22Rv1 (cell line): ENCODE measurements around the gene NPY5R.

ENCODE experiments used
- ZFX ChIP-seq: fragments of 450-650 bp; IDR thresholded peaks from 2 replicates; pipeline ENCODE4 v1.6.1; 2017; ENCODE audit warnings: antibody characterized with exemption, borderline replicate concordance
- TF ChIP-seq, protein P1 (sequence below): fragments of 450-650 bp; IDR thresholded peaks from 2 replicates; pipeline ENCODE4 v1.5.1; 2017; ENCODE audit warnings: mild to moderate bottlenecking

DNA sequence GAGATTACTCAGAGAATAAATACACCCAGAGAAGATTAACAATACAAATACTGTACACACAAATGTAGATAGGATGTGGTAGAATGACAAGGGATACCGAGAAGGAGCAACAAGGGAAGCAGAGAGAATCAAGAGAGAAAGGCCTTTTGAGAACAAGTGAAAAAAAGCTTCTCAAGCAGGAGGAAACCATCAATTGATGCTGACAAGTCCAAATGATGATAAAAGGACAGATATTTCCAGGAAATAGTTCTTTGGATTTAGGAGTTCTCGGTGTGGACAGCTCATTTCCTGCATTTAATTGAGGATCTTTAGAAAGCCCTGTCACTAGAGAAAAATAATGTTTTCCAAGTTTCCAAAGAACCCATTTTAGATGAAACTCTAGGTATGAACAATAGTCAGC is 48.1 kb downstream of the NPY5R start:
- TF ChIP-seq, protein P1, sequence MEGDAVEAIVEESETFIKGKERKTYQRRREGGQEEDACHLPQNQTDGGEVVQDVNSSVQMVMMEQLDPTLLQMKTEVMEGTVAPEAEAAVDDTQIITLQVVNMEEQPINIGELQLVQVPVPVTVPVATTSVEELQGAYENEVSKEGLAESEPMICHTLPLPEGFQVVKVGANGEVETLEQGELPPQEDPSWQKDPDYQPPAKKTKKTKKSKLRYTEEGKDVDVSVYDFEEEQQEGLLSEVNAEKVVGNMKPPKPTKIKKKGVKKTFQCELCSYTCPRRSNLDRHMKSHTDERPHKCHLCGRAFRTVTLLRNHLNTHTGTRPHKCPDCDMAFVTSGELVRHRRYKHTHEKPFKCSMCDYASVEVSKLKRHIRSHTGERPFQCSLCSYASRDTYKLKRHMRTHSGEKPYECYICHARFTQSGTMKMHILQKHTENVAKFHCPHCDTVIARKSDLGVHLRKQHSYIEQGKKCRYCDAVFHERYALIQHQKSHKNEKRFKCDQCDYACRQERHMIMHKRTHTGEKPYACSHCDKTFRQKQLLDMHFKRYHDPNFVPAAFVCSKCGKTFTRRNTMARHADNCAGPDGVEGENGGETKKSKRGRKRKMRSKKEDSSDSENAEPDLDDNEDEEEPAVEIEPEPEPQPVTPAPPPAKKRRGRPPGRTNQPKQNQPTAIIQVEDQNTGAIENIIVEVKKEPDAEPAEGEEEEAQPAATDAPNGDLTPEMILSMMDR: no peak
- TF ChIP-seq ZFX: no peak
